Duodenal mucosa (tissue), 2 donors: ENCODE results near the gene MLPH.
"Not testable (repeated sequence)": the region's sequence is repeated elsewhere in the genome, so short reads cannot be mapped to it uniquely, and the experiment has no call there.

ENCODE experiments used
- H3K27ac ChIP-seq: one replicate; pipeline ENCODE4 v1.7.0; 2013; ENCODE audit warnings: low read depth, low read length
- H3K27me3 ChIP-seq, 2 donors: one replicate each; pipeline ENCODE4 v1.7.0; 2013; ENCODE audit warnings: low read length in 2 of 2, control low read depth in 1 of 2; ENCODE audit not compliant: insufficient read depth in 2 of 2, control insufficient read depth in 1 of 2
- H3K36me3 ChIP-seq, 2 donors: one replicate each; pipeline ENCODE4 v1.7.0; 2013; ENCODE audit warnings: low read length in 2 of 2, control low read depth in 1 of 2; ENCODE audit not compliant: insufficient read depth in 2 of 2, control insufficient read depth in 1 of 2
- H3K4me1 ChIP-seq, 2 donors: one replicate each; pipeline ENCODE4 v1.7.0; 2013; ENCODE audit warnings: low read length in 2 of 2, control low read depth in 1 of 2; ENCODE audit not compliant: insufficient read depth in 2 of 2, control insufficient read depth in 1 of 2
- H3K4me3 ChIP-seq, 2 donors: one replicate each; pipeline ENCODE4 v1.7.0; 2013; ENCODE audit warnings: low read length in 2 of 2, low read depth in 1 of 2
- H3K9ac ChIP-seq, 2 donors: one replicate each; pipeline ENCODE4 v1.7.0; 2013; ENCODE audit warnings: low read length in 2 of 2, low read depth in 1 of 2
- H3K9me3 ChIP-seq, 2 donors: one replicate each; pipeline ENCODE4 v1.7.0; 2013; ENCODE audit warnings: low read length in 2 of 2, control low read depth in 1 of 2; ENCODE audit not compliant: control insufficient read depth in 1 of 2

The MLPH gene

GRCh38 chr2:237457388-237457941, 29.6 kb upstream of the MLPH start:
- Histone ChIP-seq H3K27me3 (peaks cover 0 to 2% of the 10 kb centered on the region in 2 donors), H3K4me1 (no peaks in the 10 kb centered on the region), H3K9ac (no peak overlapping the region), H3K27ac (no peak overlapping the region), H3K9me3 (no peaks in the 10 kb centered on the region), H3K36me3 (no peaks in the 10 kb centered on the region), H3K4me3 (no peak overlapping the region)

GRCh38 chr2:237458519-237458918, 28.5 kb upstream of the MLPH start:
- Histone ChIP-seq H3K4me3 (no peak overlapping the region), H3K9ac (no peak overlapping the region), H3K9me3 (no peaks in the 10 kb centered on the region), H3K36me3 (no peaks in the 10 kb centered on the region), H3K4me1 (no peaks in the 10 kb centered on the region), H3K27ac (no peak overlapping the region), H3K27me3 (peaks cover 0 to 2% of the 10 kb centered on the region in 2 donors)

GRCh38 chr2:237459226-237459625, 27.8 kb upstream of the MLPH start:
- no peak overlapping the region for H3K9ac ChIP-seq
- no peak overlapping the region for H3K27ac ChIP-seq
- H3K4me1 ChIP-seq: no peaks in the 10 kb centered on the region

DNA sequence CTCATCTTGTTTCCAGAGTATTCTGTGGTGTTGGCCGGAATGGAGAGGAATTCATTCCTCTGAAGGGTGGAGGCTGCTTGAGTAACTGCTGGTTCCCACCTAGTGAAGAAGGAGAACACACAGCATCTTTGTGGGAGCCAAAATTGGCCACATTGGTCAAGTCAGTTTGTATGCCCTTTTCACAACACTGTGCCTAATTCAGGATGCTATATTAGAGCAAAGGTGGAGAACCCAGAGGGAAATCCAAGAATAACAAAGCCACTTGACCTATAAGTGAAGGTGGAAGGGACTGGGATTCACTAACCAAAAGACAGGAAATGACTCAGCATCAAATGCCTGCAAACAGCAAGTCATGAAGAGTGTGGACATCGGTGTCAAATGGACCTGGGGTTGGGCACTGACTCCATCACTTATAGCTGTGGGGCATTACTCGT, 27.3 kb upstream of the MLPH start:
- H3K27me3 ChIP-seq: peaks cover 0 to 2% of the 10 kb centered on the region in 2 donors
- no peak overlapping the region for H3K4me3 ChIP-seq
- no peaks in the 10 kb centered on the region for H3K9me3 ChIP-seq
- H3K36me3 ChIP-seq: no peaks in the 10 kb centered on the region
- H3K4me1 ChIP-seq: no peaks in the 10 kb centered on the region
- no peak overlapping the region for H3K9ac ChIP-seq
- H3K27ac ChIP-seq: no peak overlapping the region

More at GRCh38 chr2:237459226-237459625, 27.8 kb upstream of the MLPH start:
- Histone ChIP-seq H3K36me3 (no peaks in the 10 kb centered on the region), H3K4me3 (no peak overlapping the region), H3K9me3 (no peaks in the 10 kb centered on the region), H3K27me3 (peaks cover 0 to 2% of the 10 kb centered on the region in 2 donors)

GRCh38 chr2:237464757-237465391, 22.2 kb upstream of the MLPH start:
- H3K27ac ChIP-seq: no peak overlapping the region
- H3K9me3 ChIP-seq: no peaks in the 10 kb centered on the region
- H3K4me3 ChIP-seq: no peak overlapping the region
- H3K27me3 ChIP-seq: peaks cover 0 to 2% of the 10 kb centered on the region in 2 donors
- no peaks in the 10 kb centered on the region for H3K36me3 ChIP-seq
- no peaks in the 10 kb centered on the region for H3K4me1 ChIP-seq
- H3K9ac ChIP-seq: no peak overlapping the region

DNA sequence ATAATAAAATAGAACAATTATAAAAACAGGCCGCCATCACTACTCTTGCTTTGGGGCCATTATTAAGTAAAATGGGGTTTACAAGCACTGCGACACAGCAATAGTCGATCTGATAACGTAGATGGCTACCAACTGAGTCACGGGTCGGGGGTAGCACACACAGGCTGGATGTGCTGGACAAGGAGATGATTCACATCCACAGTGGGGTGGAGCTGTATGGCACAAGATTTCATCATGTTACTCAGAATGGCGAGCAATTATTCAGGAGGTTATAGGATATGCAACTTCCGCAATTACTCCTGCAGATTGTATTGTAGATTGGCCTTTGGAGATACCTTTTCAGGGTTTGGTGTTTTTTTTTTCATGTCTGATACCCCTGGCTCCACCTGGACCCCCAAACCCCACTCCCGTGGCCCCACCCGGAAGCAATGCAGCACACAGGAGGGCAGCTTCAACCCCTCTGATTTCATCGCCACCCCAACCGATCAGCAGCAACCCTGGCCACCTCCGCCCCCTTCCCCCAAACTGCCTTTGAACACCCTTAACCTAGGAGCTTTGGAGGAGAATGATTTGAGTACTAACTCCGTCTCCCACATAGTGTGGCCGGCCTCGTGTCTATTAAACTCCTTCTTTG, 21.4 kb upstream of the MLPH start:
- Histone ChIP-seq H3K4me1 (no peaks in the 10 kb centered on the region), H3K27ac (no peak overlapping the region)

DNA sequence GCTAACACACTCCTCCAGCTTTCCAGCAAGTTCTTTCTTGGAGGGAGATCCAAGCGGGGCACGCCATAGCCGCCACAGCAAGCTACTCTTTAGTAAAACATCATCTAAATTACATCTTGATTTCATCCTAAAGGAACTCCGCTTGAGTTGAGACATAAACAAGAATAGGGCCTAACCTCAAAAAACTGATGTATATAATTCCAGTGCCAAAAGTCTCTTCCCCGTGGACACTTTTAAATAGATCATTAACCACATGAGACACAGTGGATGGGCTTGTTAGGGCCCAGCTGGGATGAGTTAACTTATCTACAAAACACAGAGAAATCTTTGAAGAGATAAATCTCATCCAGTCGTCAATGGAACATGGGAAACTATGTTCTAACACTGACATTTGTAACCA, 20.8 kb upstream of the MLPH start:
- no peaks in the 10 kb centered on the region for H3K4me1 ChIP-seq
- H3K27me3 ChIP-seq: no peaks in the 10 kb centered on the region
- H3K4me3 ChIP-seq: no peak overlapping the region
- no peaks in the 10 kb centered on the region for H3K9me3 ChIP-seq
- no peak overlapping the region for H3K9ac ChIP-seq
- no peak overlapping the region for H3K27ac ChIP-seq
- no peaks in the 10 kb centered on the region for H3K36me3 ChIP-seq

More for the DNA sequence above, 21.4 kb upstream of the MLPH start:
- no peaks in the 10 kb centered on the region for H3K27me3 ChIP-seq
- H3K36me3 ChIP-seq: no peaks in the 10 kb centered on the region
- no peak overlapping the region for H3K9ac ChIP-seq
- no peak overlapping the region for H3K4me3 ChIP-seq
- H3K9me3 ChIP-seq: no peaks in the 10 kb centered on the region

- Histone ChIP-seq H3K4me1 (no peaks in the 10 kb centered on the region), H3K9me3 (no peaks in the 10 kb centered on the region), H3K9ac (no peak overlapping the region), H3K27ac (no peak overlapping the region), H3K4me3 (no peak overlapping the region), H3K27me3 (no peaks in the 10 kb centered on the region), H3K36me3 (no peaks in the 10 kb centered on the region)
Observed at GRCh38 chr2:237467447-237468179, 19.4 kb upstream of the MLPH start.

GRCh38 chr2:237469410-237469809, 17.6 kb upstream of the MLPH start:
- not testable (repeated sequence) for H3K36me3 ChIP-seq, H3K27ac ChIP-seq, H3K9me3 ChIP-seq, H3K4me3 ChIP-seq, H3K27me3 ChIP-seq, H3K9ac ChIP-seq, H3K4me1 ChIP-seq

GRCh38 chr2:237469849-237470248, 17.2 kb upstream of the MLPH start:
- Histone ChIP-seq H3K9me3 (no peaks in the 10 kb centered on the region), H3K4me1 (peaks cover 6 to 13% of the 10 kb centered on the region in 2 donors), H3K27me3 (no peaks in the 10 kb centered on the region)

More at GRCh38 chr2:237469849-237470248, 17.2 kb upstream of the MLPH start:
- Histone ChIP-seq H3K36me3 (no peaks in the 10 kb centered on the region), H3K9ac (no peak overlapping the region), H3K4me3 (no peak overlapping the region), H3K27ac (no peak overlapping the region)
